Measurements from ENCODE around the gene ARHGEF17.

- TF ChIP-seq CTCF (IDR thresholded peaks at IDR 0.05) (no peak), POLR2A (IDR thresholded peaks at IDR 0.05) (no peak)
These were observed 64.4 kb downstream of the ARHGEF17 start for GRCh38 chr11:73372375-73372993.

All from lower leg skin (tissue), 3 donors.